HG02798 (cell line): ENCODE results near the gene GFRA1.

Source experiments
- ATAC-seq: cut with Tn5 transposase; IDR thresholded peaks from one replicate; pipeline ENCODE4 v1.9.1; 2021; ENCODE audit warnings: mild to moderate bottlenecking; ENCODE audit not compliant: unreplicated experiment, poor library complexity

GFRA1 gene

DNA sequence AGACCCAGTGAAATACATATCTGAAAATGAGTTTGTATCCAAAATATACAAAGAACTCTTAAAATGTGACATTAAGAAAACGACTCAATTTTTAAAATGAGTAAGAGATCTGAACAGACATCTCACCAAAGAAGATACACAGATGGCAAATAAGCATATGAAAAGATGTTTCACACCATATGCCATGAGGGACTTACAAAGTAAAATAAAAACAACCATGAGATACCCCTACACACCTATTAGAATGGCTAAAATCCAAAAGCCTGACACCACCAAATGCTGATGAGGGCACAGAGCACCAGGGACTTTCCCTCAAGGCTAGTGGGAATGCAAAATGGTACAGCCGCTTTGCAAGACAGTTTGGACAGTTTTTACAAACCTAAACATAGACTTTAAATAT lies 27.9 kb downstream of the GFRA1 start:
- ATAC-seq = no peak

DNA sequence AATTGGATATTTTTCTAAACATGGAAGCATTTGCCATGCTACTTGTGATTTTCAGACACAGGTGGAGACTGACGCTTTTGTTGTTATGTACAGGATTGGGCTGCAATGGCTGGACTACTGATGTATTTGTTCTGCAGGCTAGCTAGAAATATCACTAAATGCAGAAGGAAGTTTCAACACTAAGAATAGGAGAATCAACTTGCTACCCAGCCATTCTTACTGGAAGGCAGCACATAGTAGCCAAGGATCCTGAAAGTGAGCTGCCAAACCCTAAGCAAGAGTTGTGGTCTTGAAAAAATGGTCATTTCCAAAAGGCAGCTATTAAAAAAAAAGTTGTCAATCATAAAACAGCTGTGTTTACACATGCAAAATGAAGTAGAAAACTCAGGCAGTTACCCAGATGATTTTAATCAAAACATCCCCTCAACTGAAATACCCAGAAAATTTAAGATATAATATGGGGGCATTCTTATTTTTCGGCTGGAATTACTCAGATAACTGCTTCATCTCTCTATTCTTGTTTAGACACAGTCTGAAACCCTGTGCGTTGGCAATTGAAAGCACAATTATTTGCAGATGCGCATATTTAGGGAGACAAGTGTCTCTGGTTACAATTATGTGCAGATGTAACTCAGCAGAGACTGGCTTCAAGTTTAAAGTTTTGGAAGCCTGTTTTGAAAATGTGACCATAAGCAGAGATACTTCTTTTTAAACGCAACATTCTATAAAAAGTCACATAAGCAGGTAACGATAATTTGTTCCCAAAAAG lies 31.2 kb downstream of the GFRA1 start:
- no peak for ATAC-seq

DNA sequence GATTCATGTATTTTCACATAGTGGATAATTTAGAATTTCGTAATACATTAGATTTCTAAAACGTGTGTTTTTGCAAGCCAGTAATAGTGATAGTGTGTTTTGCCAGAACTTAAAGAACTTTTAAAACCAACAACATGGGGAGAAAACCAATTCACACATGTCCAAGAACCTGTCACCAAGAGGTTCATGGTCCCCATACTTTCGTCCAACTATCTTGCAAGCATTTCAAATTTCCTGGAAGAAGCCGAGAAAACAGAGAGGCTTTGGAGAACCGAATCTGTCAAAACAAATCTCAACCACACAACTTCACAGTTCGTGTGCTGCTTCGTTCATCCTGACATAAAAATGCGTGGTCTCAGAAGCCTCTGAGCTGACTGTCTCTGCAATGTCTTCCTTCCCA lies 31.9 kb downstream of the GFRA1 start:
- no peak for ATAC-seq

DNA sequence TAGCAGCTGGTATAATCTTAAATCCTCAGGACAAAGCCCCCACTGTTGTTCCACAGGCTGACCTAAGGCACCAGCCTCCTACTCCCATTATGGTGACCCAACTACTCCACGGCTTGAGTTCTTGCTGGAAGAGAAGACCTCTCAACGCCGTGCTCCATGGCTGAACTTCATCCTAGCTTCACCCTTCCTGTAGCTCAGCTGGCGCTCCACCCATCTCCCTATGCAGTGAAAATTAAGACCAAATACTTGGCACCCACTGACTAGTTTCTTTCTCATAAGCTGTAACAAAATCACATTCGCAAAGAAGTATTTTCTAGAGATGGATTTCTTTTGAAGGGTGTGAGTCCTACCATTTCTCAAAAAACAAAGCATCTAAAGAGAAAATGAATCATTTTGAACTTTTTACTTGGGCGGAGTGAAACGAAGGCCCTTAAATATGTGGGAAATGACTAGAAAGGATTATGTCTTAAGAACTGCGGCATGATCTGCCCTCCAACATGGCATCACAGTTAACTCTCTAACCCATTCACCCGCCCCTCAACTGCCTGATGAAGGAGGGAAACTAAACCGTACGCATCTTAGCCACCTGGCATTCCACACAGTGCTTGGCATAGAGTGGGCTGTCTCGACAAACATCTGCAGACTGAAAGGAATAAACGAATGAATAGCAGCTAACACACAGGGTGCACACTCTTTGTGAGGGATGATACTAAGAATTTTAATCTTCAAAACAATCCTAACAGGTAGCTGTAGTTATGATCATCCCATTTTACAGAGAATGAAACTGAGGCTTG lies 32.7 kb downstream of the GFRA1 start:
- ATAC-seq = no peak

DNA sequence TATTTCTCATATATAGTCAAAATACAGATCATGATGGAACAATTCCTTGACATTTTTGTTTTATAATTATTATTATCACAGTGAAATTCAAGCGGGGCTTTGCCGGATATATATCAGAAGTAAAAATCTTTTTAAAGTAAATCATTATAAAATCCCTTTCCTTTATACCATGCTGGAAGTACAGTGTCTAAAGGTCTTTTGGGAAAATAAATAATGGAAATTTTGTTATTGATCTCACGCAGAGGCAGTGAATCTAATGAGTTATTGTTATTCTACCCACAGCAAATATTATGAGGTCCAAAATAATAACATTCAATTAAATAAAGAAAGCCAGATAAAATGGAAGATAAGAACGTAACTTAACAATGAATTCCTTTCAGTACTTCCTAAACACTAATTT lies 33.8 kb downstream of the GFRA1 start:
- ATAC-seq = no peak

DNA sequence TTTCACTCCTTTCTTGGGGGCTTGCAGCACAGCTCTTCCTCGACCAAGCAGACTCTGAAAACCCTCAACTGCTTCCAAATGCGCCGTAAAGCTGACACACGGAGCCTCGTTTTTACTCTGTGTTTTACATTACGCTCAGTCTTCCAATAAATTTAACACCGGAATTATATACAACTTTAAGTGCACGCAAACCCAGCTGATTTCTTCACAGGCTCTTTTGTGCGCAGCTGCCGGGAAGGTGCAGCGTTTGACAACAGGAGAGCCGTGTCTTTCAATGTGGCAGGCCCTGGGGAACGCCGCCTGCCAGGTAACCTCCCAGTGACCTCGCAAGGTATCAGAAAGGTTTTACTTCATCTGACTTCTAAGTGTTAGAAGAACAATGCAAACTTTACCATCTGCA lies 35.0 kb downstream of the GFRA1 start:
- ATAC-seq = no peak

DNA sequence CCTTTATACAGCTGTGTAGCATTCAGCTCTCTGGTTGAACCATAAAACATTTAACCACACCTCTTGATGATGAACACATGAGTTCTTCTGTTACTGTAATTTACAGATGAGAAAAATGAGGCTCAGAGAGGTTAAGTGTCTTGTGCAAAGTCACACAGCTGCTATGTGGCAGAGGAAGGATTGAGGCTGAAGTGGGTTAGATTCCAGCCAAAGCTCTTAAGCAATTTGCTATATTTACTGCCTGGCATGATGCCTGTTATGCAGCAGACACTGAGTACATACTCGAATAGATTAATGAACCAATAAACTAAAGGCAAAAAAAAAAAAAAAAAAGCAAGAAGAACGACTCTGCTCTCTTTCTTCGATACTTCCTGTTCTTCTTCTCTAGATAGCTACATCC lies 35.7 kb downstream of the GFRA1 start:
- ATAC-seq = no peak

DNA sequence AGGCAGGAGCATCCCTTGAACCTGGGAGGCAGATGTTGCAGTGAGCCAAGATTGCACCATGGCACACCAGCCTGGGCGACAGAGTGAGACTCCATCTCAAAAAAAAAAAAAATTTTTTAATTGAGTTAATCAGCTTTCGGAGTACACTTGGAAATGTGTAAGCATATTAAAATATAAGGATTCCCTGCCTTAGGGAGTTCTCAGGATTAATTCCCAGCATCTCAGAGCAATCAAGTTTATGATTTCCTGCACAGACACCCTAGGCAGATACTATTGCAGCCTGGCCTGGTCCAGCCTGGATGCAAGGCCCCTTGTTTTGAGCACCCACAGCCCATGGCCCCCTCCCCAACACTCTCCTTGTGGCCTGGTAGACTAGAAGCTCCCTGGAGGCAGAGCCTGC lies 39.8 kb downstream of the GFRA1 start:
- no peak for ATAC-seq

DNA sequence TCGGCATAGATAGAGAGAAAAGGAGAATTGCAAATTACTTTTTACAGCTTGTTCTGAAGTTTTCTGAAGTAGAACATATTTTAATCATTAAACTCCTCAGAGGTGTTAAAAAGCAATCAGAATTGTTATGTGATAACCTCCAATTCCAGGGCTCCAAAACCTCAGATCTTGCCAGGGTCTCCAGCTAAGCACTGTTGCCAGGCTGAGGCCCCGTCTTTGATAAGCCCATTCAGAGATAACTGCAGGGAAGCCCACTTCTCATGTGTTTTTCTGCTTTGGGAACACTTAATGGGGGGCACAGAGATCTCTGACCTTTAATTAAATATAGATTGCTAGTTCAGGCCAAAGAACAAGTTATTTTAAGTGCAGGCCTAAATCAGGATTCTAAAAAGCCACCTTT lies 40.4 kb downstream of the GFRA1 start:
- no peak for ATAC-seq

DNA sequence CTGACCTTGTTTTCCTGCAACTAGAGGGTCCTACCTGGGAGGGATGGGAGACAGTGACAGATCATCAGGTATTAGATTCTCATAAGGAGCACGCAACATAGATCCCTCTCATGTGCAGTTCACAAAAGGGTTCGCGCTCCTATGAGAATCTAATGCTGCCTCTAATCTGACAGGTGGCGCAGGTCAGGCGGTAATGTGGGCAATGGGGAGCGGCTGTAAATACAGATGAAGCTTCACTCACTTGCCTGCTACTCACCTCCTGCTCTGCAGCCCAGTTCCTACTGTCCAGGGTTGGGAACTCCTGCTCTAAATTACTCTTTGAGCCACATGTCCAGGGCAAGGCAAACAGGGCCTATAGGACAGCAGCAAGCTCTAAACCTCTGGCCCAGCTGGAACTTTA lies 46.2 kb downstream of the GFRA1 start:
- ATAC-seq = no peak

DNA sequence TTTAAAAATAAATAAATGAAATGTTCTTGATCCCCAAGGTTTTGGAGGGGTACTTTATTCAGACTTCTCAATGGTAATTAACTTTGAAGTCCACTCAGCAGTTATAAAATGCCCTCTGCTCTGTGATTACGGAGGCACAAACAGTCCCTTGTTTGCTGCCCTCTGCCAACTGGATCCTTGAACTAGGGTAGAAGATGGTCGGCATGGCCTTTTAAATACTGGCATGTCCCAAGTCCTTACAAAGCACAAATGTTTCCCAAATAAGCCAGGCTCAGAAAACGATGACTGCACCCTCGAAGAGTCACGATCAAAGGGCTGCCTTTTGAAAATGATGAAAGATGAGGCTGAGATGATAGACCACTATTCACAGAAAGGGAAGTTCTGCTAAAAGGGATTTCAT lies 47.0 kb downstream of the GFRA1 start:
- ATAC-seq = no peak

DNA sequence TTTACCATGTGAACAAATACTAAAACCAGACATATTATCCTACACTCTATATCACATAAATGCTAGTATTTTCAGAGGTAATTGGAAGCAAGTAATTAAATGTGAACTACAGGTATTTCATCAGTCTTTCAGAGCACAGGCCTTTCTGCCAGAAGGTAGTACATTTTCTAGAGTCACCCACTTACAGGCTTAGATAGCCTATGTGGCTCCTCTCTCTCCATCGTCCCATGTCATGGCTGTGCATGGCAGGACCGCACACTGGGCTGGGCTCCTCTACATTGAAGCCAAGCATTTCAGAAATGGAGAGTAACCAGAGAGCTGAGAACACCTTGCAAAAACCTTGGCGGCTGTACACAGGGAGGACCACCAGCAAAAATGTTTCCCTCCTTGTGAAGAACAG lies 49.7 kb downstream of the GFRA1 start:
- no peak for ATAC-seq

DNA sequence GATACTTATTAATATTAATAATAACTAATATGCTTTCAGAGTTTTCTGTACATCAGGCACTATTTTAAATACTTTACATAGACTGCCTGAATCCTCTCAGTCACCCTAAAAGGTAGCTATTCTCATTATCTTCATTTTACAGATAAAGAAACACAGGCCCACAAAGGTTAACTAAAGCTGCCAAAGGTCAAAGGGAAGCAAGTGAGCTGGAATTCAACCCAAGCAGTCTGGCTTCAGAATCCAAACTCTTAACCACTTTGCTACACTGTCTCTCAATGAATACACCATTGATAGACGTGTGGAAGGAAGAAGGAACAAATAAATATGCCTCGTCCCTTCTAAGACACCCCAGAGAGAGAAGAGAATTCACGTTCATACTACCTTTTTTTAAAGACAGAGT lies 52.0 kb downstream of the GFRA1 start:
- ATAC-seq = no peak

DNA sequence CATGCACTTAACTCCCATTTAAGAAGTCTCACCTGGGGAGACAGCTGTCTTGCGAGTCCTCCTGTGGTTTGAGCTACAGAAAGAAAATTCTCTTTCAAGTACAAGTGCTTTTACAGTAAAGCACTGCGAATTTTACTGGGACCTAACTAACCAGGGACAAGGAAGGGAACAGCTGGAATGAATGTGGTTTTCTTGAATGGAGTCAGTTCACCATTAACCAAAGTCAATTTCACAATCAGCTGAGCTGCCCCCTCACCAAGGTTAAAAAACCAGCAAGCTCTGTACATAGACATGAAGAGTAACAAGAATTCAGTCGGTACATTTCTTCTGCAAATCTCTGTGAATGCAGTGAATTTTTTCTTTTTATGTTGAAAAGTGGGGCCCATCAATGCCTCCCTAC lies 56.3 kb downstream of the GFRA1 start:
- no peak for ATAC-seq

DNA sequence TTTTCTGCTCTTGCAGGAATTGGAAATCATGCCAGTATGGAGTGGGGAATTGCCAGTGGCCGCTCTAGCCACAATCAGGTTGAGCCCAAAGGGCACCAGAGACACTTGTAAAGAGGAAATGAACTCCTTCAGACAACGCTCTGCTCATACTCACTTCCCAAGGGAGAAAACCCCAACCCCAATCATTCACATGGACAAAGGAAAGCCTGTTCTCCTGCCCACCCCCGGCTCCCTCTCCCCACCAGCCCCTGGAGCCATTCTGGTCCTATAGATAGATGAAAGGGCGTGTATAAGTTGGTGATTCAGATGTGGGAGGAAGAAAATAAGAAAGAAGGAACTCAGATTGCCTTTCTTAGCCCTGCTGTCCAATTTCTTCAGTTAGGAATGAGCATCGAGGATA lies 57.4 kb downstream of the GFRA1 start:
- no peak for ATAC-seq

DNA sequence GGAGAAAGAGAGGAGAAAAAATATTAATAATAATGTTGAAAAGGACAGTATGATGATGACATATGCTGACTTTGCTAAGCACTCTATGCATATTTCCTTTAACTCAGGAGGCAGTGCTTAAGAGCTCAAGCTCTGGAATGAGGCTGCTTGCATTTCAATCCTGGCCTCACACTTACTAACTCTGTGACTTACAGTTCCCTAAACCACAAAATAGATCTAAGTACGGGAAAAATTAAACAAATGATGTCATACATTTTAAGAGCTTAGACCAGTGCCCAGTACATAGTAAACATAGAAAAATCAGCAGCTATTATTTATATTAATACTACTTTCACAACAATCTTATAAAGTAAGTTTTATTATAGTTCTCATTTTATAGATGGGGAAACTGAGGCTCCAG lies 61.3 kb downstream of the GFRA1 start:
- ATAC-seq = no peak

DNA sequence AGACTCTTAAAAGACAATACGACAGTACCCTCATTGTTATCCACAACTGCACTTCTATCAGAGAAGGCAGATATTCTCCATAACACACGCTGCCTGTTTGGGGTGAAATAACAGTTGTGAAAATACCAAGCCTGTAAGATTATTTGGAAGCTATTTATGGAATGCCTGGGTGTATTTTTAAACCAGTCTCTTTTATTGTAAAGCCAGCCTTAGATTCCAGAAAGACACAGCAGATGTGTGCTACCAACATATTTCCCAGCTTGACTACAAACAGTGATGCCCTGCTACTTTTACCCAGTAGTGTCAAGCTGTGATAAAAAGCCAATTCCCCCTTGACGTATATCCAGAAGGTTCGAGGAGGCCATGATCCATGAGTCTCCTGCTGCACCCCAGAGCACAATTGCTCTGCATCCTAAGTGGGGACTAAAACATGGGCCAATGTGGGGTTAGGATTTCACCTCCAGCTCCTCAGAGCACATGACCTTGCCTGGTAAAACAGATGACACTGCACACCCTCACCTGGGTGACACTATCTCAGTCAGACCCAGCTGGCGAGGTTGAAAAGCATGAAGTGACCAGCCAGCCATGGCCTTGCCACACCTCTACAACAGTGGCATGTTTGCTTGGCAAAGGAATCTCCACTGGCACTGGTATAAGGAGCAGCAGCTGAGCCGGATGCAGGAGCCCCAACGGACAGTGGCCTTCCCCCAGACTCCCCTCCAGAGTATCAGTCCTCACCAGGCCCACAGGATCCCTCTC lies 62.2 kb downstream of the GFRA1 start:
- no peak for ATAC-seq

DNA sequence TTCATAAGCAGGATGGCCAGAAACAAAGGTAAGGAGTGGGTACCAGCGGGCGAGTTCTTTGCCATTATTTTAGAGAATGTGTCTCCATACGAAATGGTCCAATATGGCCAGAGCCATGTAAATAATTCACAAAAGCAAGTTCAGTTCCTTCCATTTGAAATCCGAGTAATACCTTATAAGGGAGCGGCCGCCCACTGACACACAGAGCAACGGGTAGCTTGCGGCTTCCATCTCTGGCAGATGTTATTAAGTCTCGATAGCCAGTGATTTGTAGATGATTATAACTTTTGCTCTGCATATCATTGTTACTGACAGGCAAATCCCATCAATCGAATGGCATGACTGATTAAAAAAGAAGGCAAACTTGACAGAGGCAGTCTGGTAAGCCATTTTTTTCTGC lies 63.2 kb downstream of the GFRA1 start:
- no peak for ATAC-seq

DNA sequence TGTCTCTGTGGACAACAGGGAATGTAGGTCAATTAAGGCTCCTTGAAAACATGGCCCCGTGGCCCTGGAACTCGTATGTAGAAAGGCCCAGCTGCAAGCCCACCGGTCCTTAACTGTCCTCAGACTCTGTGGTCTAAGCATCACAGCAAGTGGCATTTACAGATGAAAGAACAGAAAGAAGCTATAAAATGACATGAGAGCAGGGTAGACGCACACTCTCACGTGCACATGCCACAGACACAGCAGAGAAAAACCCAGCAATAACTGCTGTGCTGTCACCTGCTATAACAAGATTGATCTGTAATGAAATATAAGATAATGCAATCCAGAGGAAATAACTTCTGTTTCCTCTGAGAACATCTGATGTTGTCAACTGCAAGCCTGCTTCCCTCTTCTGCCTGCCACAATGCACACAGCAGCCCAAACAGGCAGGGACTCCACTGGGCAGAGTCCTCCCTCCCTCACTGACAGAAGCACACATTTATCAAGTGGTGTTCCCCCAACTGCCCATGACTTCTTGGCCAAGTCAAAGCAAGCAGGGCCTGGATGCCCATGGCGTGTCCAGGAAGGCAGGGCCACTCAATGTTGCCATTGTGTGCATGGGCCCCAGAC lies 63.9 kb downstream of the GFRA1 start:
- ATAC-seq = no peak

DNA sequence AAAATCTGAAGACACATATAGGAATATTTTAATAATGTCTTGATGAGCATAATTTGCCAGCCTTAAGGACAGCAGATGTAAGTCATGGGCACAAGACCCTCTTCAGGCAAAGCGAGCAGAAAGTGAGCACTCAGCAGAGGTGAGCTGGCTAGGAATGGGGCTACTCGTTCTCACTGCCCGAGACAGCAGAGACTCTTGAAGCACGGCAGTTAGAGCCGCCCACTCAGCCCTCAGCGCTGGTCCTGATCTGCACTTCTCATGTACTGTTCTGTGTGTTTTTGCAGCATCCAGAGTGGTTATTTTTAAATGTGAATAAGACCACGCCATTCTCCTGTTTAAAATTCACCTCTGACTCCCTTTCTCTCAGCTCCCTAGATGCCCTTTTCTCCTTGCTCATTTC lies 65.3 kb downstream of the GFRA1 start:
- no peak for ATAC-seq

DNA sequence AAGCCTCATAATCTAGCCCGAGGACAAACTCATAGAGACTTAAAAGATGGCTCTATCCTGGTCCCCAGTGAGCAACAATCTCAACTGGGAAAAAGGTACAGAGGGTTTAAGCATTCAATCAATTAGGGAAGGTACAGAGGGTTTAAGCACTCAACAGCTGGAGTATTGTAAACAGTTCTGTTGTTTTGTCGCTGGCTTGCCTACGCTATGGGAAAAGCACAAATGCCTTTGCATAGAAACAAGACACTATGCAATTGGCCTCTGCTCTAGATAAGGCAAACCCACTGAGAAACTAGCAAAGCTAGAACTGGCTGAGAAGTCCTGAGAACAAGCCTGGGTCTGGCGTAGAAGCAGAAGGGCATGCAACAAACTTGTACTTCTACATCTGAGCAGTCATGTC lies 69.3 kb downstream of the GFRA1 start:
- ATAC-seq = no peak
